Pancreas (tissue), 10 donors: ENCODE measurements around the gene CD247. TPM values are rescaled to one million over a fixed set of nuclear protein-coding genes. Genes with fewer than 3 reads are reported as not detected.

ENCODE experiments used
- ATAC-seq, 4 donors: fragments of 200-7000 bp; cut with Tn5 transposase; one replicate each; pipeline versions ENCODE4 v1.8.0 to v1.9.1; 2020; ENCODE audit warnings: mild to moderate bottlenecking in 4 of 4, moderate library complexity in 4 of 4
- DNase-seq, 6 donors: peaks; one replicate each; pipeline ENCODE4 v3.0.0-alpha.2; 2020
- FAIRE-seq: peaks from 2 replicates; lab custom pipeline; 2012; peaks lifted over from hg19 to GRCh38; lab: Jason Lieb, UNC
- H3K27ac ChIP-seq, 4 donors: fragments of 200-600 bp; sonication (generic); 1 replicate in 3 of 4; 2 replicates in 1 of 4; pipeline versions ENCODE4 v1.5.0 to v1.8.0; 2020
- H3K27me3 ChIP-seq, 4 donors: fragments of 200-600 bp; one replicate each; pipeline ENCODE4 v1.8.0; 2021
- H3K36me3 ChIP-seq, 3 donors: fragments of 200-600 bp; sonication (generic) in 1 of 3; one replicate each; pipeline versions ENCODE4 v1.5.0 to v1.8.0; 2020 to 2021
- H3K4me1 ChIP-seq, 3 donors: fragments of 200-600 bp; one replicate each; pipeline ENCODE4 v1.8.0; 2021
- H3K4me3 ChIP-seq, 4 donors: fragments of 200-600 bp; sonication (generic) in 2 of 4; one replicate each; pipeline versions ENCODE4 v1.5.0 to v1.8.0; 2020 to 2021
- H3K9me3 ChIP-seq, 4 donors: fragments of 200-600 bp; one replicate each; pipeline ENCODE4 v1.8.0; 2021
- CTCF ChIP-seq, 4 donors: fragments of 200-600 bp; sonication (generic) in 3 of 4; IDR thresholded peaks; one replicate each; pipeline versions ENCODE4 v1.5.0 to v1.8.0; 2021; ENCODE audit warnings: antibody characterized with exemption in 4 of 4
- WGBS, 2 donors: extraction: QIAGEN DNeasy Blood & Tissue Kit; methylation state at CpG; one replicate each; pipeline ENCODE4 v1.1.7; 2013; 5-methylcytosine and 5-hydroxymethylcytosine counted together
- intact Hi-C, 3 donors: fragments of 100-400 bp; cut with DNase I; formaldehyde crosslinking; loops; one replicate each; pipeline versions ENCODE4 v1.11.1 to v1.14.2; 2022
- polyA plus RNA-seq, 2 donors: library from polyadenylated mRNA; stranded (reverse); fragments of 200-250 nt; gene quantifications; one replicate each; pipeline ENCODE4 v1.2.3, GENCODE V29; 2013
- total RNA-seq, 6 donors: library from RNA; stranded (reverse); fragmentation: NEBNext Ultra II Directional in 4 of 6; extraction: Animal tissue kit (Norgen Biotek cat#: 25700) in 4 of 6; gene quantifications; one replicate each; pipeline versions ENCODE4 v1.2.1 to v1.2.4, GENCODE V29; 2021 to 2023
- donor health status: healthy with polysubstance abuse.
- donor health status: DM: no; HTN: no; CAD: no; lungs with moderate emphysema.
- donor health status: DM: no; HTN: no; CAD: no.
- donor health status: control.
- donor health status: control.
- donor health status: Bipolar disorder and iron deficiency.
- donor health status: DM: yes; HTN: yes; CAD: no.
- donor health status: DM: no; HTN: no; CAD: no.
- donor health status: DM: no; HTN: no; CAD: no.
- donor health status: DM: yes; HTN: yes; CAD: no.

CD247 gene
- total and polyA plus RNA-seq, 8 donors = 0.14 to 0.95 (median 0.56) TPM; not detected in 1

DNA sequence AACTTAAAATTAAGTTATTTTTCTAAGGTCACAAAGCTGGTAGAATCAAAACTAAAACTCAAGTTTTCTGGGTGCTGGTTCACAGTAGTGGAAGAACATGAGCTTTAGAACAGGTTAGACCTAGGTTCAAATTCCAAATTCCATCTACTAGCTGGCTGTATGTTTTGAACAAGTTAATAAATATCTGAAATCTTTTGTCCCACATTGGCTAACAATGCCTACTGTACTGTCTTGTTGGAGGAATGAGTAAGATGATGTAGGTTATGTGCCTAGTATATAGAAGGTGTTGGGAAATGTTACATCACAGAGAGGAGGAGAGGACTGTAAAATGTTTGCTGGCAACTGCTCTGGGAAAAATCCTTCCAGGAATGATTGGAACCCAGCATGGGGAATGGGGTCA lies 14.0 kb upstream of the CD247 start:
- FAIRE-seq (no peak), ATAC-seq (no peak), DNase-seq (no peak)
- no peaks in the 10 kb centered on the region for H3K27me3 ChIP-seq
- no peak overlapping the region for H3K4me3 ChIP-seq
- no peak overlapping the region for H3K27ac ChIP-seq
- no peaks in the 10 kb centered on the region for H3K36me3 ChIP-seq
- no peaks in the 10 kb centered on the region for H3K9me3 ChIP-seq
- no peak for TF ChIP-seq CTCF (IDR thresholded peaks at IDR 0.05)
- H3K4me1 ChIP-seq = peaks cover 0 to 3% (median 0%) of the 10 kb centered on the region in 3 donors
- intact Hi-C loops = loop anchor here in 1 of 3 donors (10.0 kb wide), 1 partner anchor 468 kb away; no protein-coding TSS in a partner anchor

DNA sequence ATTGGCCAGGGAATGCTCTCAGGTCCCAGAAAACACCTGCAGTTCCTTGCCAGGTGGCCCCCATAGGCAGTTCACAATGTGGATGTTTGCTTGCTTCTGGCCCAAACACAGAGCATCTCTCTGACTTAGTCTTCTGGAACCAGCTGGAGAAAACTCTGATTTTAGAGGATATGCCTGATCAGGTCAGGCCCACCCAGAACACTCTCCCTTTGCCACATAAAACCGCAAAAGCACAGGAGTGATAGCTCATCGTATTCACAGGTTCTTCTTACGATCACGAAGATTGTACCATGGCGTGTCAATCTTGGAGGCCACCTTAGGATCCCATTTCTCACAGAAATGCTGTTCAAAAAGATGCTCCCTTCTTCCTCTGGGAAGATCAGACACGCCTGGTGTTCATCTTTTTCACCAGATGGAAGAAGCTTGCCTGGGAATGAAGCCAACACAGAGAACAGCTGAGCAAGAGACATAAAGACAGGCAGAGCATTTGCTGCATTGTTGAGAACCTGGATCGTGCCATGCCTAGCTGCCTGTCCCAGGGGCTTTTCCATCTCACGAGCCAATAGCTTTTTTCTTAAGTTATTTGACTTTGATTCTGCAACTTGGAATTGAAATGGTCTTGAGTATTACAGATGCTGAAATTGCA lies 11.6 kb upstream of the CD247 start:
- FAIRE-seq = no peak
- 87 to 88% methylated on average over 8 of the region's 8 CpGs for WGBS, 2 donors

DNA sequence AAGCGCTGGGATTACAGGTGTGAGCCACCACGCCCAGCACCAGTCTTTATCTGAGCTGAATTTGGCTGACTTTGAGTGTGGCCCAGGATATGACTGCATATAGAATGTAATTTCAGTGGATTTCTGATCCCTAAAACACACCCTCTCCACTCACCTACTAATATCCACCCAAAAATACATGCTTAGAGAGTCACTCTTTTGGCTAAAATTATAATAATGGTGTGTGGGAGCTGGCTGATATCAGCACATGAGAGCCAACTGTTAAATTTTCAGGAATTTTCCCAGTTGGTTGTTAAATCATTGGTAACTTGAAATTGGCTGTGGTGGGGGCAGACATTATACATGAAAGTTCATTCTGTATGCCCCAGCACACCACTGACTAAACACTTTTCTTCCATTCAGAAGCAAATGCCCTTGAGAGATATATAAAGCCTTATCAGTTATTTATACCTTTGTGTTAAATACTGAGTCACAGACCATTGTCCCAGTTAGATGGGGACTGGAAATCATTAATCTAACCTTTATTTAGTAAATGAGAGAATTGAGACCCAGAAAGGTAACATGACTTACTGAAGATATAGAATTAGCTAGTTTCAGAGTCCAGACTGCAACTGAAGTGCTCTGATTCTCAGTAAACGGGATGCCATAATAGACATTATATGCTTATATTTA lies 9.9 kb upstream of the CD247 start:
- no peak for FAIRE-seq
- intact Hi-C loops = no loop called here
- Histone ChIP-seq H3K9me3 (no peaks in the 10 kb centered on the region), H3K27ac (no peak overlapping the region), H3K4me3 (no peak overlapping the region), H3K36me3 (no peaks in the 10 kb centered on the region), H3K27me3 (no peaks in the 10 kb centered on the region), H3K4me1 (peaks cover 0 to 3% (median 0%) of the 10 kb centered on the region in 3 donors)
- 78 to 83% methylated on average over 3 of the region's 3 CpGs for WGBS, 2 donors
- ATAC-seq = peak; percentile 57 to 74 (median 68)
- DNase-seq = no peak
- no peak for TF ChIP-seq CTCF (IDR thresholded peaks at IDR 0.05)

More for the DNA sequence above, 11.6 kb upstream of the CD247 start:
- H3K36me3 ChIP-seq = no peaks in the 10 kb centered on the region
- H3K4me1 ChIP-seq = peaks cover 0 to 3% (median 0%) of the 10 kb centered on the region in 3 donors
- no peaks in the 10 kb centered on the region for H3K9me3 ChIP-seq
- DNase-seq (no peak), ATAC-seq (no peak)
- H3K27me3 ChIP-seq = no peaks in the 10 kb centered on the region
- no peak overlapping the region for H3K27ac ChIP-seq
- no peak for TF ChIP-seq CTCF (IDR thresholded peaks at IDR 0.05)
- no peak overlapping the region for H3K4me3 ChIP-seq
- intact Hi-C loops = loop anchor here in 1 of 3 donors (10.0 kb wide), 1 partner anchor 465 kb away; no protein-coding TSS in a partner anchor

GRCh38 chr1:167526667-167527383 lies 8.5 kb upstream of the CD247 start:
- FAIRE-seq = no peak
- TF ChIP-seq CTCF (IDR thresholded peaks at IDR 0.05) = no peak
- Histone ChIP-seq H3K36me3 (no peaks in the 10 kb centered on the region), H3K9me3 (no peaks in the 10 kb centered on the region), H3K4me3 (no peak overlapping the region), H3K4me1 (peaks cover 0 to 3% (median 0%) of the 10 kb centered on the region in 3 donors), H3K27me3 (no peaks in the 10 kb centered on the region), H3K27ac (no peak overlapping the region)
- ATAC-seq = no peak
- intact Hi-C loops = no loop called here
- DNase-seq = no peak
- WGBS, 2 donors = 72 to 77% methylated on average over 8 of the region's 8 CpGs
